Endothelial cell of umbilical vein (primary cell): Measurements from ENCODE around the gene NQO1. TPM values are rescaled to one million over a fixed set of nuclear protein-coding genes. Genes with fewer than 3 reads are reported as not detected.

Source experiments
- BruUV-seq: library from RNA; stranded (reverse); fragments of 400-500 nt; replicated peaks from 2 replicates; lab custom pipeline; 2021; lab: Mats Ljungman, UMichigan
- CTCF ChIA-PET: fragments of 300-600, 350-600 bp; sonication (Branson Sonifier 250); formaldehyde crosslinking; loops from one replicate; lab custom pipeline; 2021; ENCODE audit warnings: antibody characterized with exemption, inconsistent platforms; lab: Charles Lee
- POLR2A ChIA-PET: fragments of 300-600, 350-600 bp; sonication (Branson Sonifier 250); formaldehyde crosslinking; loops from one replicate; lab custom pipeline; 2021; ENCODE audit warnings: antibody characterized with exemption, inconsistent platforms; lab: Charles Lee
- DNase-seq: peaks from one replicate; pipeline ENCODE4 v3.0.0-alpha.2; 2011; ENCODE audit warnings: low read depth, low spot score
- FAIRE-seq: peaks from 2 replicates; lab custom pipeline; 2011; peaks lifted over from hg19 to GRCh38; lab: Jason Lieb, UNC
- H2AFZ ChIP-seq: 2 replicates; pipeline ENCODE4 v1.6.0; 2012; ENCODE audit warnings: low read depth, low read length, control low read depth, inconsistent platforms
- H3K27ac ChIP-seq: 2 replicates; pipeline ENCODE4 v1.5.1; 2011; ENCODE audit warnings: low read depth, mild to moderate bottlenecking, control low read depth, low read length, moderate library complexity; ENCODE audit not compliant: insufficient read depth
- H3K27me3 ChIP-seq, 2 experiments: 2 replicates each; pipeline versions ENCODE4 v1.6.0 to v1.6.1; 2011; ENCODE audit warnings: low read length in 2 of 2, mixed read lengths in 1 of 2; ENCODE audit not compliant: control insufficient read depth in 2 of 2, insufficient read depth in 2 of 2
- H3K36me3 ChIP-seq, 2 experiments: 2 replicates in 1 of 2; 3 replicates in 1 of 2; pipeline ENCODE4 v1.5.1; 2011; ENCODE audit warnings: low read length in 2 of 2, mild to moderate bottlenecking in 1 of 2, moderate library complexity in 1 of 2; ENCODE audit not compliant: control insufficient read depth in 2 of 2, insufficient read depth in 2 of 2; ENCODE audit errors: extremely low read depth in 1 of 2
- H3K4me1 ChIP-seq: 3 replicates; pipeline ENCODE4 v1.5.1; 2011; ENCODE audit warnings: mild to moderate bottlenecking, low read length; ENCODE audit not compliant: control insufficient read depth, insufficient read depth; ENCODE audit errors: extremely low read depth
- H3K4me2 ChIP-seq: 2 replicates; pipeline ENCODE4 v1.6.1; 2011; ENCODE audit warnings: low read length, control low read depth, mixed read lengths; ENCODE audit not compliant: insufficient read depth
- H3K4me3 ChIP-seq, 3 experiments: fragments of 200-600 bp in 1 of 3; sonication (generic), shearing (Covaris generic) in 1 of 3; replicated peaks in 1 of 3; 2 replicates each; pipeline ENCODE4 v1.5.1; 2011 to 2016; ENCODE audit warnings: control low read depth in 3 of 3, low read length in 3 of 3, mild to moderate bottlenecking in 2 of 3, inconsistent platforms in 1 of 3, low read depth in 1 of 3, moderate library complexity in 1 of 3; ENCODE audit not compliant: insufficient read depth in 1 of 3
- H3K79me2 ChIP-seq: 2 replicates; pipeline ENCODE4 v1.6.0; 2012; ENCODE audit warnings: low read length, inconsistent platforms; ENCODE audit not compliant: control insufficient read depth, insufficient read depth
- H3K9ac ChIP-seq: replicated peaks from 2 replicates; pipeline ENCODE3; 2011; ENCODE audit warnings: low read length, control low read depth; ENCODE audit not compliant: insufficient read depth; ENCODE audit errors: extremely low read depth
- H3K9me1 ChIP-seq: replicated peaks from 3 replicates; pipeline ENCODE4 v1.6.0; 2011; ENCODE audit warnings: mild to moderate bottlenecking, low read length; ENCODE audit not compliant: control insufficient read depth, insufficient read depth; ENCODE audit errors: extremely low read depth
- H3K9me3 ChIP-seq: replicated peaks from 2 replicates; pipeline ENCODE4 v1.5.1; 2012; ENCODE audit warnings: low read length, inconsistent platforms; ENCODE audit not compliant: control insufficient read depth, insufficient read depth
- H4K20me1 ChIP-seq: replicated peaks from 2 replicates; pipeline ENCODE3; 2011; ENCODE audit warnings: mild to moderate bottlenecking, low read length; ENCODE audit not compliant: control insufficient read depth, insufficient read depth; ENCODE audit errors: extremely low read depth
- EZH2 ChIP-seq: IDR thresholded peaks from 2 replicates; pipeline ENCODE4 v1.6.1; 2012; ENCODE audit warnings: borderline replicate concordance, low read depth, mild to moderate bottlenecking, moderate library complexity, low read length, inconsistent platforms; ENCODE audit not compliant: severe bottlenecking
- GATA2 ChIP-seq: IDR thresholded peaks from 2 replicates; pipeline ENCODE4 v1.7.0; 2011; ENCODE audit warnings: low read depth, mild to moderate bottlenecking, moderate library complexity, mixed read lengths, low read length; ENCODE audit not compliant: insufficient read length, insufficient read depth
- JUN ChIP-seq: IDR thresholded peaks from 2 replicates; pipeline ENCODE4 v1.6.1; 2011; ENCODE audit warnings: borderline replicate concordance, low read depth; ENCODE audit not compliant: insufficient read length, insufficient read depth
- MAX ChIP-seq: IDR thresholded peaks from 2 replicates; pipeline ENCODE4 v1.6.1; 2011; ENCODE audit not compliant: insufficient read depth, insufficient read length
- MYC ChIP-seq: IDR thresholded peaks from one replicate; pipeline ENCODE4 v1.6.1; 2011; ENCODE audit warnings: mild to moderate bottlenecking, low read depth, low read length
- POLR2A ChIP-seq: IDR thresholded peaks from 2 replicates; pipeline ENCODE4 v1.6.1; 2012; ENCODE audit warnings: low read depth, mild to moderate bottlenecking, control low read depth, low read length
- POLR2AphosphoS5 ChIP-seq: IDR thresholded peaks from 2 replicates; pipeline ENCODE4 v1.6.1; 2012; ENCODE audit warnings: low read depth, mild to moderate bottlenecking, control low read depth, low read length, moderate library complexity; ENCODE audit not compliant: insufficient read depth
- dilution Hi-C: fragments of 300-500 bp; cut with MboI; formaldehyde crosslinking; loops from one replicate; pipeline ENCODE4 v1.15.0; 2019; ENCODE audit warnings: low sequenced_read_pairs; ENCODE audit not compliant: extremely low pct_ligation_motif_present
- intact Hi-C: fragments of 100-400 bp; cut with micrococcal nuclease; formaldehyde crosslinking; loops from one replicate; pipeline ENCODE4 v1.10.0; 2022
- polyA plus RNA-seq, 4 experiments: library from polyadenylated mRNA; depleted of rRNA in 3 of 4; stranded (reverse) in 3 of 4; unstranded in 1 of 4; fragments of >200 nt; gene quantifications; 2 replicates each; pipeline versions ENCODE4 v1.2.1 to v1.2.3, GENCODE V29; 2011 to 2012; ENCODE audit warnings: missing spikeins in 1 of 4
- total RNA-seq: library from RNA; stranded (reverse); gene quantifications from 2 replicates; pipeline ENCODE4 v1.2.3, GENCODE V29; 2021
- TF ChIP-seq, protein P1 (sequence below), 2 donors: IDR thresholded peaks; 1 replicate in 1 of 2; 2 replicates in 1 of 2; pipeline ENCODE4 v1.5.1; 2011; ENCODE audit warnings: low read length in 2 of 2, mild to moderate bottlenecking in 2 of 2, moderate library complexity in 2 of 2, control low read depth in 1 of 2, inconsistent platforms in 1 of 2, low read depth in 1 of 2; ENCODE audit not compliant: insufficient read depth in 1 of 2; ENCODE audit errors: extremely low read depth in 1 of 2

Gene NQO1
- total and polyA plus RNA-seq, 2 donors (not counting 3 experiments of a cell fraction or from before 2014, with no cell fraction given) = 257 to 345 TPM

DNA sequence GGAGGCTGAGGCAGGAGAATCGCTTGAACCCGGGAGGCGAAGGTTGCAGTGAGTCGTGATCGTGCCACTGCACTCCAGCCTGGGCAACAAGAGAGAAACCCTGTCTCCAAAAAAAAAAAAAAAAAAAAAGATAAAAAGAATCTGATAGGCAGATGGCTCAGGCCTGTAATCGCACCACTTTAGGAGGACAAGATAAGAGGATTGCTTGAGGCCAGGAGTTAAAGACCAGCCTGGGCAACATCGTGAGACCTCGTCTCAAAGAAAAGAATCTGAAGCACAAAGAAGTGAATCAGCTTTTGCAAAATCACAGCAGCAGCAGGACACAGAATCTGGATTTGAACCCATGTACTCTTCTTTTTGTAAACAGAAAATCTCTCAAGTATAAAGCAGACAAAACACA lies 20.8 kb upstream of the NQO1 start:
- Histone ChIP-seq H2AFZ (no peak overlapping the region), H3K79me2 (peaks cover 24% of the 10 kb centered on the region), H3K27me3 (no peaks in the 10 kb centered on the region), H3K9me3 (no peaks in the 10 kb centered on the region), H3K9me1 (no peaks in the 10 kb centered on the region), H3K4me3 (no peak overlapping the region), H3K4me1 (no peaks in the 10 kb centered on the region), H3K4me2 (no peak overlapping the region), H3K27ac (no peak overlapping the region), H4K20me1 (no peaks in the 10 kb centered on the region), H3K9ac (no peak overlapping the region), H3K36me3 (peaks cover 29 to 35% of the 10 kb centered on the region in 2 experiments)
- TF ChIP-seq, protein P1, sequence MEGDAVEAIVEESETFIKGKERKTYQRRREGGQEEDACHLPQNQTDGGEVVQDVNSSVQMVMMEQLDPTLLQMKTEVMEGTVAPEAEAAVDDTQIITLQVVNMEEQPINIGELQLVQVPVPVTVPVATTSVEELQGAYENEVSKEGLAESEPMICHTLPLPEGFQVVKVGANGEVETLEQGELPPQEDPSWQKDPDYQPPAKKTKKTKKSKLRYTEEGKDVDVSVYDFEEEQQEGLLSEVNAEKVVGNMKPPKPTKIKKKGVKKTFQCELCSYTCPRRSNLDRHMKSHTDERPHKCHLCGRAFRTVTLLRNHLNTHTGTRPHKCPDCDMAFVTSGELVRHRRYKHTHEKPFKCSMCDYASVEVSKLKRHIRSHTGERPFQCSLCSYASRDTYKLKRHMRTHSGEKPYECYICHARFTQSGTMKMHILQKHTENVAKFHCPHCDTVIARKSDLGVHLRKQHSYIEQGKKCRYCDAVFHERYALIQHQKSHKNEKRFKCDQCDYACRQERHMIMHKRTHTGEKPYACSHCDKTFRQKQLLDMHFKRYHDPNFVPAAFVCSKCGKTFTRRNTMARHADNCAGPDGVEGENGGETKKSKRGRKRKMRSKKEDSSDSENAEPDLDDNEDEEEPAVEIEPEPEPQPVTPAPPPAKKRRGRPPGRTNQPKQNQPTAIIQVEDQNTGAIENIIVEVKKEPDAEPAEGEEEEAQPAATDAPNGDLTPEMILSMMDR (IDR thresholded peaks at IDR 0.05; ENCODE audit: extremely low read depth in 1 of 2, insufficient read depth in 1 of 2, low read depth in 1 of 2, low read length in 2 of 2) = no peak
- TF ChIP-seq EZH2 (no peak), GATA2 (no peak), POLR2A (no peak), MYC (no peak), POLR2AphosphoS5 (no peak), MAX (no peak), JUN (no peak)
- no TSS peak for BruUV-seq
- FAIRE-seq (no peak), DNase-seq (no peak)
- intact Hi-C loops (no loop called here), dilution Hi-C loops (no loop called here)
- CTCF ChIA-PET = no interaction called here
- POLR2A ChIA-PET = no interaction called here
